Dendritic cell treated with granulocyte-macrophage colony-stimulating factor and Interleukin-4, amounts not matched to agents 40 ng/mL and 50 ng/mL, for 4 days (primary cell): ENCODE data around the gene KRTAP19-8.

ENCODE experiments used
- H3K27ac Mint-ChIP-seq: one replicate; pipeline ENCODE4 v1.8.0; 2022; ENCODE audit warnings: mild to moderate bottlenecking, mixed read lengths
- H3K27me3 Mint-ChIP-seq: one replicate; pipeline ENCODE4 v1.8.0; 2022; ENCODE audit warnings: mild to moderate bottlenecking, mixed read lengths
- H3K36me3 Mint-ChIP-seq: one replicate; pipeline ENCODE4 v1.8.0; 2022; ENCODE audit warnings: low read depth, mixed read lengths
- H3K4me1 Mint-ChIP-seq: one replicate; pipeline ENCODE4 v1.8.0; 2022; ENCODE audit warnings: low read depth, mixed read lengths
- H3K4me3 Mint-ChIP-seq: one replicate; pipeline ENCODE4 v1.8.0; 2022; ENCODE audit warnings: mild to moderate bottlenecking, moderate library complexity, mixed read lengths
- H3K9me3 Mint-ChIP-seq: one replicate; pipeline ENCODE4 v1.8.0; 2022; ENCODE audit warnings: mixed read lengths
- intact Hi-C: fragments of 100-400 bp; cut with micrococcal nuclease; formaldehyde crosslinking; loops from one replicate; pipeline ENCODE4 v1.15.0; 2022

Gene KRTAP19-8

DNA sequence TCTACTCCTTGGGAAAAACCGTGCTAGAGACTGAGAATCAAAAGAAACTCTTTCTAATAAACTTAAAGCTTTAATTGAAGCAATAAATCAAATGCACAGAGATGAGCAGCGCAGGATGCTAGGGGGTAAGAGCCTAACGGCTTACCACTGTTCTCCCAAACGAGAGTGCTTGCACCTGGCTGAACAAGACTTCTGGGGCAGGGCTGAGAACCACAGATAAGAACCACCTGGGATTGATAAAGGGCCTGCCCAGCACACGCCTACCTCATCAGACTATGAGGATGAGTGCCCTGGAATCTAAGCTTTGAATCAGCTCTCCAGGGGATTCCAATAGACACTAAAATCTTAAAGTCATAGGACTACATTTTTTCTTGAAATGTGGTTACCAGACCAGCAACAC, 43.3 kb downstream of the KRTAP19-8 start:
- no peaks in the 10 kb centered on the region for H3K4me1 Mint-ChIP-seq
- intact Hi-C loops = no loop called here
- no peaks in the 10 kb centered on the region for H3K9me3 Mint-ChIP-seq
- H3K27me3 Mint-ChIP-seq = no peaks in the 10 kb centered on the region
- H3K36me3 Mint-ChIP-seq = no peaks in the 10 kb centered on the region
- H3K27ac Mint-ChIP-seq = no peak overlapping the region
- no peak overlapping the region for H3K4me3 Mint-ChIP-seq

- H3K4me3 Mint-ChIP-seq = no peak overlapping the region
- H3K9me3 Mint-ChIP-seq = no peaks in the 10 kb centered on the region
- intact Hi-C loops = no loop called here
- H3K36me3 Mint-ChIP-seq = no peaks in the 10 kb centered on the region
- H3K4me1 Mint-ChIP-seq = no peaks in the 10 kb centered on the region
- no peaks in the 10 kb centered on the region for H3K27me3 Mint-ChIP-seq
- no peak overlapping the region for H3K27ac Mint-ChIP-seq
These were observed 47.6 kb downstream of the KRTAP19-8 start for GRCh38 chr21:30990514-30991262.

- intact Hi-C loops = no loop called here
- H3K36me3 Mint-ChIP-seq = no peaks in the 10 kb centered on the region
- no peaks in the 10 kb centered on the region for H3K9me3 Mint-ChIP-seq
- no peaks in the 10 kb centered on the region for H3K4me1 Mint-ChIP-seq
- H3K27ac Mint-ChIP-seq = no peak overlapping the region
- H3K4me3 Mint-ChIP-seq = no peak overlapping the region
- no peaks in the 10 kb centered on the region for H3K27me3 Mint-ChIP-seq
These were observed 49.6 kb downstream of the KRTAP19-8 start for GRCh38 chr21:30988706-30989105.
